Measurements from ENCODE around the gene UBXN10. TPM values are rescaled to one million over a fixed set of nuclear protein-coding genes. Genes with fewer than 3 reads are reported as not detected.
A peak's percentile ranks its signal among the peaks of the same experiment; 100 is the strongest.

UBXN10 gene
- polyA plus RNA-seq, 6 donors from 2014 or later: 0.06 to 0.82 (median 0.16) TPM; not detected in 1

- H3K27ac Mint-ChIP-seq: peak overlapping the region in 1 of 6 donors; percentile 22
- DNase-seq (no peak), ATAC-seq (ENCODE audit: low read depth in 2 of 2) (no peak)
- H3K36me3 Mint-ChIP-seq: no peaks in the 10 kb centered on the region
- no peaks in the 10 kb centered on the region for H3K9me3 Mint-ChIP-seq
- no peak overlapping the region for H3K4me3 Mint-ChIP-seq
- H3K27me3 Mint-ChIP-seq: peaks cover 9 to 22% (median 16%) of the 10 kb centered on the region in 3 donors
- H3K4me1 Mint-ChIP-seq: peaks cover 0 to 14% (median 5%) of the 10 kb centered on the region in 3 donors
Measured at GRCh38 chr1:20143734-20144565, 41.9 kb upstream of the UBXN10 start.

DNA sequence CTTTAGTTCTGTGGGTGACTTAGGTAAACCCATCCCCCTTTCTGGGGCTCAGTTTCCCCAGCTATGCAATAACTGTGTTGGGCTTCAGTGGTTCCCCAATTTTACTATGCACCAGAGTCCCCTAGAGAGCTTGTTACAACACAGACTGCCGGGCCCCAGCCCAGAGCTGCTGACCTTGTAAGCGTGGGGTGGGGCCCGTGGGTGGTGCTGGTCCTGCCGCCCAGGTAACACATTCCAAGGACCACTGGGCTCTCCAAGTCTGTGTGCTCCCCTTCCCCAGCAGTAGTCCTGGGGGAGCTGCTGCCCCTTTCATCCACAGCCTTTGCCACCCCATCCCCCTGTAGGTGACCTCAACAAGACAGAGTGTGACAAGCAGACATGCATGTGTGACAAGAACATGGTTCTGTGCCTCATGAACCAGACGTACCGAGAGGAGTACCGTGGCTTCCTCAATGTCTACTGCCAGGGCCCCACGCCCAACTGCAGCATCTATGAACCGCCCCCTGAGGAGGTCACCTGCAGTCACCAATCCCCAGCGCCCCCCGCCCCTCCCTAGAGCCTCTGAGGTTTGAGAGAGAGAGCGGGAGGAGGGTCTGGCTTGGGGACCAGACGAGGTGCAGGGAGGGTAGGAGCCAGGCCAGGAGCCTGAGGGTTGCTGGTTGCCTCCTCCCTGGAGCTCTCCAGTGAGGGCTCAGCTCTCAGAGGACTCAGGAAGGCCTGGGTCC, 37.9 kb upstream of the UBXN10 start:
- DNase-seq (no peak), ATAC-seq (ENCODE audit: low read depth in 2 of 2) (no peak)
- Mint-ChIP-seq H3K27ac (no peak overlapping the region), H3K27me3 (peaks cover 0 to 11% (median 5%) of the 10 kb centered on the region in 3 donors), H3K4me1 (peaks cover 5 to 12% (median 7%) of the 10 kb centered on the region in 3 donors), H3K9me3 (no peaks in the 10 kb centered on the region), H3K36me3 (no peaks in the 10 kb centered on the region), H3K4me3 (no peak overlapping the region)

DNA sequence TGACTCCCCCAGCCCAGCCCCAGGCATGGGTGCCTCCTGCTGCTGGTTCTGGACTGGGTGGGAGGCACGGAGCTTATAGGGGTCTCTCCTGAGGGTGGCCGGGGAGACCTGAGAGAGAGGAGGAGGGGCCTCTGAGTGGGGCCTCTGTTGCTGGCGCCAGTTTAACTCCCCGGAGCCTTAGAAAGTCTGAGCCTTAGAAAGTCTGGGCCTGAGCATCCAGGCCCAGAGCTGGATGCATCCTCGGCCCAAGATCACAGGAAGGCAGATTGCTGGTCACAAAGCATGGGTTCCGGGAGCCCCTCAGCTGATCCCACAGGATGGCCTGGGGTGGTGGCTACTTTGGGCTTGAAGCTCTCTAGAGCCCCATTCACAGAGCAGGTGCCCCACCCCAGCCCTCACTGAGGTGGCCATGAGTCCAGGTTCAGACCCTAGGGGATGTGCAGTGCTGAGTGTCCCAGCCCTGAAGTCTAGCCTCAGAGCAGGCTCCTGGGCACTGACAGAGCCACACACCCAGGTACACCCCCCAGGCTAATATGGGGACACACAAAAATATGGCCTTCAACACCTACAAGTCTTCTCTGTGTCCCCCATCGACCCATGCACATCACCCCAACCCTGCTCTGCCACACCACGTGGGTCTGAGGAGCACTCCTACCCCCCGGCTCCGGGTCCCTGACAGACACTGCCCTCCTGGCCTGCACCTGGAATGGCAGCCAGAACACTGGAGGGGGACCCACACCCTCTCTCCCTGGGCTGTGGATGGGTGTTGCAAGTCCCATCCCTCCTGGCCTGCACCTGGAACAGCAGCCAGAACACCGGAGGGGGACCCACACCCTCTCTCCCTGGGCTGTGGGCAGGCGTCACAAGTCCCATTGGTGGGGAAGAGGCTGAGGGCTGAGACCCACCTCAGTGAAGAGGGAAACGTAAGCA, 37.1 kb upstream of the UBXN10 start:
- peaks cover 0 to 11% (median 3%) of the 10 kb centered on the region in 3 donors for H3K27me3 Mint-ChIP-seq
- DNase-seq (no peak), ATAC-seq (ENCODE audit: low read depth in 2 of 2) (no peak)
- H3K4me1 Mint-ChIP-seq: peaks cover 5 to 12% (median 7%) of the 10 kb centered on the region in 3 donors
- H3K9me3 Mint-ChIP-seq: no peaks in the 10 kb centered on the region
- H3K4me3 Mint-ChIP-seq: no peak overlapping the region
- no peak overlapping the region for H3K27ac Mint-ChIP-seq
- no peaks in the 10 kb centered on the region for H3K36me3 Mint-ChIP-seq

- no peaks in the 10 kb centered on the region for H3K9me3 Mint-ChIP-seq
- no peak for DNase-seq
- ATAC-seq (ENCODE audit: low read depth in 2 of 2): no peak
- peak overlapping the region in 1 of 6 donors; percentile 20 for H3K27ac Mint-ChIP-seq
- H3K36me3 Mint-ChIP-seq: no peaks in the 10 kb centered on the region
- H3K4me3 Mint-ChIP-seq: peak overlapping the region in 1 of 8 donors; percentile 54
- H3K4me1 Mint-ChIP-seq: peaks cover 8 to 12% (median 10%) of the 10 kb centered on the region in 3 donors
- peaks cover 0 to 11% (median 0%) of the 10 kb centered on the region in 3 donors for H3K27me3 Mint-ChIP-seq
Measured at GRCh38 chr1:20149601-20150325, 36.1 kb upstream of the UBXN10 start.

DNA sequence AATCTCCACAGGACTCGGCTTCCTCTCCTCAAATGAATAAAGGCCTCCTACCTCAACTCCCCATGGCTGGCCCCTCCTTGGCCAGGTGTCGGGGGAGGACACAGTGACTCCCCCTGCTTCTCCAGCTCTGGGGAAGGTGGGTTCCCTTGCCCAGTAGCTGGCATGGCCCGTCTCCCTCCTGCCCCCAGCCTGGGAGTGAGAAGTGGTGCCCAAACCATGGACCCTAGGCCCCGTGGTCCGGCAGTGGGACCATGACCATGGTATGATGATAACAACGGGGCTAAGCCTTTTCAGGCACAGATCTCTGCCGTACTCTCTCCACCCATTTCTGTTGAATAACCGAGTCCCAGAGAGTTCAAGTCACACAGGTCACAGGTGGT, 35.6 kb upstream of the UBXN10 start:
- Mint-ChIP-seq H3K4me1 (peaks cover 10 to 12% (median 10%) of the 10 kb centered on the region in 3 donors), H3K4me3 (no peak overlapping the region)

DNA sequence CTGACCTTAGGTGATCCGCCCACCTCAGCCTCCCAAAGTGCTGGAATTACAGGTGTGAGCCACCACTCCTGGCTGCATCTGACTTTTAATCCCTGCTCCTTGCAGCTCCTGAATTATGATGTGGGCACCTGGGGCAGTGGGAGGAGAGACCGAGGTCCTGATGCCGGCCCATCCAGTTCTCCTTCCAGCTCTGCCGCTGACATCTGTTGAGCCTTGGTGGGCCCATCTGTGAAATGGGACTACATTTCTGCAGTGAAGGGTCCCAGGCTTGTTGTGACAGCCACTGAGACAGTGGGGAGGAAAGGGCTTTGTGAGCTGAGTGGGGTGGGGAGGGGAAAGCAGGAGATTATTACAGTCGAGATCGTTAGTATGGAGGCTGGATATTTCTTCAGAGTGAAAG, 34.9 kb upstream of the UBXN10 start:
- H3K4me3 Mint-ChIP-seq: peak overlapping the region in 2 of 8 donors; percentile 6 to 8
- peak overlapping the region in 1 of 6 donors; percentile 33 for H3K27ac Mint-ChIP-seq
- H3K27me3 Mint-ChIP-seq: peaks cover 0 to 11% (median 0%) of the 10 kb centered on the region in 3 donors
- H3K4me1 Mint-ChIP-seq: peaks cover 10 to 12% (median 10%) of the 10 kb centered on the region in 3 donors
- no peak for ATAC-seq (ENCODE audit: low read depth in 2 of 2)
- DNase-seq: no peak
- peaks cover 0 to under 1% (median 0%) of the 10 kb centered on the region in 7 donors for H3K9me3 Mint-ChIP-seq
- H3K36me3 Mint-ChIP-seq: no peaks in the 10 kb centered on the region

More for the DNA sequence above, 35.6 kb upstream of the UBXN10 start:
- DNase-seq (no peak), ATAC-seq (ENCODE audit: low read depth in 2 of 2) (no peak)
- Mint-ChIP-seq H3K9me3 (no peaks in the 10 kb centered on the region), H3K27ac (no peak overlapping the region), H3K27me3 (peaks cover 0 to 11% (median 0%) of the 10 kb centered on the region in 3 donors), H3K36me3 (no peaks in the 10 kb centered on the region)

- Mint-ChIP-seq H3K9me3 (peaks cover 0 to 3% (median 0%) of the 10 kb centered on the region in 7 donors), H3K27me3 (peaks cover 0 to 11% (median 0%) of the 10 kb centered on the region in 3 donors), H3K36me3 (peaks cover 0 to 1% of the 10 kb centered on the region in 2 donors), H3K27ac (peak overlapping the region in 3 of 6 donors; percentile 39 to 90 (median 69)), H3K4me3 (peak overlapping the region; percentile 71 to 93 (median 82)), H3K4me1 (peaks cover 10 to 12% (median 10%) of the 10 kb centered on the region in 3 donors)
- peak; percentile 71 for DNase-seq
- ATAC-seq (ENCODE audit: low read depth in 2 of 2): peak; percentile 92 to 93
Measured at GRCh38 chr1:20151906-20152598, 33.8 kb upstream of the UBXN10 start.

DNA sequence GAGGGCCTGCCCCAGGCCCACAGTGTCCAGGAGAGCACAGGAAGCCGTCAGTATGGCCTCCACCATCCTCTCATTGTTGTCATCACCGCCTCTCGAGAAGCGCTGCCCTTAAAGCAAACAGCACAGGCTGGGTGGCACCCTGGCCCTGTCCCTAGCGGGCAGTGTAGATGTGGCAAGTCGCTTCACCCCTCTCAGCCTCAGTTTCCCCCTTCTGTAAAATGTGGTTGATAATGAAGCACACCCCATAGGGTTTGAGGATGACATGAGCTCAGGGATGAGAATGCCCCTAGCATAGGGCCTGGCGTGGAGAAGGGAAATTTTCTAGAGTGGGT, 33.3 kb upstream of the UBXN10 start:
- Mint-ChIP-seq H3K4me1 (peaks cover 10 to 12% (median 10%) of the 10 kb centered on the region in 3 donors), H3K36me3 (peaks cover 0 to 6% of the 10 kb centered on the region in 2 donors), H3K27ac (peak overlapping the region in 2 of 6 donors; percentile 39 to 69), H3K4me3 (peak overlapping the region in 7 of 8 donors; percentile 71 to 93 (median 80)), H3K9me3 (peaks cover 0 to 4% (median 2%) of the 10 kb centered on the region in 7 donors), H3K27me3 (peaks cover 0 to 11% (median 0%) of the 10 kb centered on the region in 3 donors)
- DNase-seq (no peak), ATAC-seq (ENCODE audit: low read depth in 2 of 2) (peak in 1 of 2 donors; percentile 6)

DNA sequence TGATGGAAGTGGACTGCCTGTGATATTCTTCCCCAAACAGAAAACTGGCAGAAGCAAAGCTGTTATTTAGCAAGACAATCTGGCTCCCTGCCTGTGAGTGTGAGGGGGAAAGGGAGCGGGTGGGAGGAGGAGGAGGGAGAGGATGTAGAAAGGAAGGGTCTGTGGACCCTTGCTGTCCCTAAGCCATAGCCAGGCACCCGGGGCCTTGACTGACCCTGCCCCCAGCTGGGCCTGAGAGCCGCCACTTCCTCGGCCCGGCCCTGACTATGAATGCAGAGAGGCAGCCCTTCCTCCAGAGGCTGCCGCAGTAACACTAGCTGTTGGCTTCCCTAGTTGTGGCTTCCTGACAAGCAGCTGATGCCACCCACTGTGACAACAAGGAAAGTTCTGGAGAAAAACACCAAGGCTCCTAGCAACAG, 32.9 kb upstream of the UBXN10 start:
- Mint-ChIP-seq H3K4me1 (peaks cover 10 to 12% (median 10%) of the 10 kb centered on the region in 3 donors), H3K4me3 (peak overlapping the region in 1 of 8 donors; percentile 72), H3K36me3 (peaks cover 0 to 11% of the 10 kb centered on the region in 2 donors), H3K9me3 (peaks cover 0 to 8% (median 7%) of the 10 kb centered on the region in 7 donors), H3K27me3 (peaks cover 0 to 11% (median 0%) of the 10 kb centered on the region in 3 donors), H3K27ac (peak overlapping the region in 1 of 6 donors; percentile 89)
- ATAC-seq (ENCODE audit: low read depth in 2 of 2) (no peak), DNase-seq (no peak)

DNA sequence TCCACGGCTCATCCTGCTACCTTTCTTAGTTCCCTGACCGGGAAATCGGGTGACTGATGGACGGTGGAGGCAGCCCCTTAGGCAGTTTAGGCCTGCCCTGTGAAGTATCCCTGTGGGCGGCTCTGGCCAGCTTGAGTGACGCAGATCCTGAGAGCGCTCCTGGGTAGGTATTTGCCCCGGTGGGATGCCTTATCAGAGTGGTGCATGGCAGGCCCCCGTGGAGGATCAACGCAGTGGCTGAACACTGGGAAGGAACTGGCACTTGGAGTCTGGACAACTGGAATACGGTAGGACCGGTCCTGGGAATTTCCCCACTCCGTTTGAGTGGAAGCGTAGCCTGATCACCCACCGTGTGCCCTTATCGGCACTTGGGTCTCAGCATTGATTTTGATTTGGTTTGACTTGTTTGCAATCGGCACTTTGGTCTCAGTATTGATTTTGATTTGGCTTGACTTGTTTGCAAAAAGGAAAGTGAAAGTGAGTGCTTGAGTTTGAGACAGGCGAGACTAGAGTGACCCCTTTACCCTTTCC, 31.5 kb upstream of the UBXN10 start:
- no peak for ATAC-seq (ENCODE audit: low read depth in 2 of 2)
- Mint-ChIP-seq H3K9me3 (peaks cover 4 to 20% (median 19%) of the 10 kb centered on the region in 7 donors), H3K27me3 (peaks cover 0 to 11% (median 0%) of the 10 kb centered on the region in 3 donors), H3K27ac (peak overlapping the region in 1 of 6 donors; percentile 78), H3K4me3 (no peak overlapping the region), H3K4me1 (peaks cover 10 to 12% (median 10%) of the 10 kb centered on the region in 3 donors), H3K36me3 (peaks cover 0 to 20% of the 10 kb centered on the region in 2 donors)
- DNase-seq: no peak

- H3K9me3 Mint-ChIP-seq: peaks cover 24 to 61% (median 52%) of the 10 kb centered on the region in 7 donors
- H3K36me3 Mint-ChIP-seq: peaks cover 0 to 54% of the 10 kb centered on the region in 2 donors
- no peak overlapping the region for H3K4me3 Mint-ChIP-seq
- no peak overlapping the region for H3K27ac Mint-ChIP-seq
- DNase-seq (no peak), ATAC-seq (ENCODE audit: low read depth in 2 of 2) (no peak)
- peaks cover 0 to 5% (median 3%) of the 10 kb centered on the region in 3 donors for H3K4me1 Mint-ChIP-seq
- peaks cover 0 to 6% (median 4%) of the 10 kb centered on the region in 3 donors for H3K27me3 Mint-ChIP-seq
Measured at GRCh38 chr1:20158358-20159070, 27.4 kb upstream of the UBXN10 start.
